K562 (cell line): ENCODE results near the gene PODXL2. TPM values are rescaled to one million over a fixed set of nuclear protein-coding genes. Genes with fewer than 3 reads are reported as not detected.

Source experiments
- ATAC-seq: fragments of 200-7000 bp; cut with Tn5 transposase; 3 replicates; pipeline ENCODE4 v1.9.1; 2020; ENCODE audit warnings: moderate library complexity
- Bru-seq: library from RNA; stranded (reverse); fragments of 400-500 nt; gene quantifications from one replicate; lab custom pipeline; 2021; lab: Mats Ljungman, UMichigan
- BruChase-seq, 2 experiments: library from RNA; stranded (reverse); fragments of 400-500 nt; gene quantifications; one replicate each; lab custom pipeline; 2021; lab: Mats Ljungman, UMichigan
- BruUV-seq: library from RNA; stranded (reverse); fragments of 400-500 nt; replicated peaks from 2 replicates; lab custom pipeline; 2021; lab: Mats Ljungman, UMichigan
- CTCF ChIA-PET: fragments of 300-600 bp; formaldehyde crosslinking; extraction: SDS; loops from one replicate; lab custom pipeline; 2021; ENCODE audit warnings: low intra/inter-chr PET ratio; lab: Yijun Ruan, JAX
- POLR2A ChIA-PET: fragments of 300-600, 350-650 bp; sonication (Branson Sonifier 250); formaldehyde crosslinking; extraction: SDS; loops from one replicate; lab custom pipeline; 2021; ENCODE audit warnings: antibody characterized with exemption, inconsistent platforms; lab: Yijun Ruan, JAX
- DNase-seq, 4 experiments: peaks; one replicate each; pipeline versions ENCODE4 v3.0.0 to v3.0.0-alpha.2; 2011 to 2018; ENCODE audit warnings: low spot score in 3 of 4, mixed read lengths in 3 of 4; ENCODE audit errors: extremely low read depth in 1 of 4
- FAIRE-seq: peaks from 2 replicates; lab custom pipeline; 2011; peaks lifted over from hg19 to GRCh38; lab: Jason Lieb, UNC
- H2AFZ ChIP-seq: 2 replicates; pipeline ENCODE4 v1.6.0; 2011; ENCODE audit warnings: low read depth, low read length, control low read depth, inconsistent platforms
- H3K27ac ChIP-seq: fragments of 200-600 bp; 3 replicates; pipeline ENCODE4 v1.8.0; 2011; ENCODE audit warnings: low read depth, mild to moderate bottlenecking, control low read depth, inconsistent platforms, low read length, moderate library complexity, mixed read lengths; ENCODE audit errors: extremely low read depth
- H3K27me3 ChIP-seq, 2 experiments: fragments of 300-600 bp in 1 of 2; 2 replicates in 1 of 2; 3 replicates in 1 of 2; pipeline versions ENCODE4 v1.6.0 to v1.8.0; 2011; ENCODE audit warnings: inconsistent platforms in 2 of 2, low read length in 2 of 2, mild to moderate bottlenecking in 1 of 2, mixed read lengths in 1 of 2, moderate library complexity in 1 of 2; ENCODE audit not compliant: control insufficient read depth in 2 of 2, insufficient read depth in 2 of 2
- H3K36me3 ChIP-seq: fragments of 300-600 bp; 3 replicates; pipeline ENCODE4 v1.8.0; 2011; ENCODE audit warnings: mild to moderate bottlenecking, low read length, inconsistent platforms; ENCODE audit not compliant: control insufficient read depth, insufficient read depth
- H3K4me1 ChIP-seq, 2 experiments: fragments of 200-600 bp in 1 of 2; replicated peaks in 1 of 2; 2 replicates in 1 of 2; 3 replicates in 1 of 2; pipeline versions ENCODE4 v1.5.1 to v1.8.0; 2011; ENCODE audit warnings: inconsistent platforms in 2 of 2, low read length in 2 of 2, mild to moderate bottlenecking in 1 of 2, mixed read lengths in 1 of 2, moderate library complexity in 1 of 2; ENCODE audit not compliant: control insufficient read depth in 2 of 2, insufficient read depth in 2 of 2
- H3K4me2 ChIP-seq: 2 replicates; pipeline ENCODE4 v1.6.1; 2011; ENCODE audit warnings: low read length, control low read depth, inconsistent platforms, mixed read lengths; ENCODE audit not compliant: insufficient read depth
- H3K4me3 ChIP-seq: fragments of 200-600 bp; sonication (generic), shearing (Covaris generic); 2 replicates; pipeline ENCODE4 v1.5.1; 2016; ENCODE audit warnings: control low read depth, inconsistent platforms
- H3K79me2 ChIP-seq: fragments of 200-600 bp; 3 replicates; pipeline ENCODE4 v1.8.0; 2011; ENCODE audit warnings: low read length, inconsistent platforms; ENCODE audit not compliant: control insufficient read depth, insufficient read depth
- H3K9ac ChIP-seq, 2 experiments: 2 replicates each; pipeline versions ENCODE4 v1.6.0 to v1.6.1; 2011; ENCODE audit warnings: low read depth in 2 of 2, low read length in 2 of 2, control low read depth in 1 of 2, inconsistent platforms in 1 of 2, mild to moderate bottlenecking in 1 of 2, mixed read lengths in 1 of 2; ENCODE audit not compliant: insufficient read depth in 1 of 2
- H3K9me1 ChIP-seq: one replicate; pipeline ENCODE4 v1.6.0; 2011; ENCODE audit warnings: inconsistent platforms, mild to moderate bottlenecking, low read length, moderate library complexity; ENCODE audit not compliant: control insufficient read depth, insufficient read depth
- H3K9me3 ChIP-seq: replicated peaks from 2 replicates; pipeline ENCODE4 v1.5.1; 2011; ENCODE audit warnings: low read depth, low read length, inconsistent platforms; ENCODE audit not compliant: control insufficient read depth, insufficient read depth
- H4K20me1 ChIP-seq: replicated peaks from 2 replicates; pipeline ENCODE4 v1.6.1; 2011; ENCODE audit warnings: low read length, inconsistent platforms, mixed read lengths; ENCODE audit not compliant: control insufficient read depth, insufficient read depth
- ARID1B ChIP-seq: fragments of 450-650 bp; IDR thresholded peaks from 2 replicates; pipeline ENCODE4 v1.6.1; 2016; ENCODE audit warnings: antibody characterized with exemption, mild to moderate bottlenecking, inconsistent platforms
- HDAC3 ChIP-seq: fragments of 450-650 bp; IDR thresholded peaks from 2 replicates; pipeline ENCODE4 v1.6.1; 2018; ENCODE audit warnings: borderline replicate concordance, mild to moderate bottlenecking, moderate library complexity; ENCODE audit not compliant: partially characterized antibody
- PTRF ChIP-seq: fragments of 450-650 bp; IDR thresholded peaks from 2 replicates; pipeline ENCODE4 v1.6.1; 2016; ENCODE audit warnings: mild to moderate bottlenecking, missing genetic modification characterization, missing compliant biosample characterization
- SMARCC2 ChIP-seq: fragments of 450-650 bp; IDR thresholded peaks from 2 replicates; pipeline ENCODE4 v1.6.1; 2017; ENCODE audit warnings: antibody characterized with exemption, moderate library complexity, mild to moderate bottlenecking, low read depth
- ZNF24 ChIP-seq: fragments of 450-650 bp; IDR thresholded peaks from 2 replicates; pipeline ENCODE4 v1.6.1; 2016
- ZNF644 ChIP-seq: fragments of 200-800 bp; sonication (Bioruptor generic); IDR thresholded peaks from 2 replicates; pipeline ENCODE4 v1.6.1; 2016; ENCODE audit warnings: low read depth, missing genetic modification characterization, missing compliant biosample characterization
- WGBS: fragments of 100-300 bp; shearing (Covaris generic); methylation state at CpG from one replicate; pipeline ENCODE4 v1.1.6; 2016; ENCODE audit warnings: low coverage, mixed read lengths; ENCODE audit not compliant: insufficient coverage; ENCODE audit errors: missing lambda C conversion rate; 5-methylcytosine and 5-hydroxymethylcytosine counted together
- in situ Hi-C: fragments of 300-500 bp; cut with MboI; formaldehyde crosslinking; loops from 4 replicates; pipeline ENCODE4 v1.15.0; 2018; ENCODE audit warnings: inconsistent platforms, mixed read lengths
- intact Hi-C: fragments of 100-400 bp; cut with micrococcal nuclease; formaldehyde crosslinking; loops from 2 replicates; pipeline ENCODE4 v1.14.2; 2022
- long read RNA-seq, 3 experiments: library from polyadenylated mRNA in 2 of 3; library from RNA in 1 of 3; unstranded in 2 of 3; stranded (forward) in 1 of 3; transcript quantifications; one replicate each; pipeline ENCODE4 v2.0.0, GENCODE V29; 2019 to 2022
- polyA minus RNA-seq, 3 experiments: library from RNA; depleted of rRNA, polyadenylated mRNA; stranded (reverse); fragments of >200 nt; gene quantifications; 2 replicates each; pipeline ENCODE4 v1.2.3, GENCODE V29; 2011
- polyA plus RNA-seq, 8 experiments: library from polyadenylated mRNA; depleted of rRNA in 4 of 8; stranded (reverse) in 5 of 8; unstranded in 3 of 8; fragments of >200 nt; fragmentation: Nextera tagmentation in 2 of 8; fragmentation: Illumina TruSeq in 1 of 8; extraction: Ambion mirVana in 2 of 8; extraction: Trizol in 1 of 8; gene quantifications; 2 replicates each; pipeline versions ENCODE4 v1.2.1 to v1.2.3, GENCODE V29; 2011 to 2014; ENCODE audit warnings: inconsistent platforms in 1 of 8, missing spikeins in 1 of 8
- total RNA-seq, 7 experiments: library from RNA; depleted of rRNA in 6 of 7; stranded (reverse); fragments of >200 nt in 6 of 7; fragmentation: Illumina TruSeq in 2 of 7; extraction: Trizol in 2 of 7; gene quantifications; 2 replicates each; pipeline versions ENCODE4 v1.2.1 to v1.2.3, GENCODE V29; 2011 to 2021; ENCODE audit warnings: low replicate concordance in 1 of 7
- TF ChIP-seq, protein P1 (sequence below), 2 experiments: IDR thresholded peaks; 2 replicates each; pipeline ENCODE4 v1.6.1; 2011; ENCODE audit warnings: borderline replicate concordance in 1 of 2, control low read depth in 1 of 2, low read depth in 1 of 2, low read length in 1 of 2, mild to moderate bottlenecking in 1 of 2, mixed read lengths in 1 of 2, moderate library complexity in 1 of 2; ENCODE audit not compliant: insufficient read depth in 1 of 2, insufficient read length in 1 of 2, poor library complexity in 1 of 2, severe bottlenecking in 1 of 2; ENCODE audit errors: extremely low read depth in 1 of 2
- TF ChIP-seq, protein P2 (sequence below): IDR thresholded peaks from 3 replicates; pipeline ENCODE4 v1.6.1; 2011; ENCODE audit warnings: borderline replicate concordance, mild to moderate bottlenecking, moderate library complexity; ENCODE audit not compliant: insufficient read length; ENCODE audit errors: extremely low read depth

PODXL2 gene, protein sequence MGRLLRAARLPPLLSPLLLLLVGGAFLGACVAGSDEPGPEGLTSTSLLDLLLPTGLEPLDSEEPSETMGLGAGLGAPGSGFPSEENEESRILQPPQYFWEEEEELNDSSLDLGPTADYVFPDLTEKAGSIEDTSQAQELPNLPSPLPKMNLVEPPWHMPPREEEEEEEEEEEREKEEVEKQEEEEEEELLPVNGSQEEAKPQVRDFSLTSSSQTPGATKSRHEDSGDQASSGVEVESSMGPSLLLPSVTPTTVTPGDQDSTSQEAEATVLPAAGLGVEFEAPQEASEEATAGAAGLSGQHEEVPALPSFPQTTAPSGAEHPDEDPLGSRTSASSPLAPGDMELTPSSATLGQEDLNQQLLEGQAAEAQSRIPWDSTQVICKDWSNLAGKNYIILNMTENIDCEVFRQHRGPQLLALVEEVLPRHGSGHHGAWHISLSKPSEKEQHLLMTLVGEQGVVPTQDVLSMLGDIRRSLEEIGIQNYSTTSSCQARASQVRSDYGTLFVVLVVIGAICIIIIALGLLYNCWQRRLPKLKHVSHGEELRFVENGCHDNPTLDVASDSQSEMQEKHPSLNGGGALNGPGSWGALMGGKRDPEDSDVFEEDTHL
- total RNA-seq (2011; cell fraction: chromatin; rRNA removed; ENCODE audit: low replicate concordance), result 17.2 and 34.9 TPM in 2 replicates
- total RNA-seq (2011; cell fraction: nucleolus; rRNA removed), result 47.0 and 49.4 TPM in 2 replicates
- 23.7 and 31.7 TPM in 2 replicates for total RNA-seq (2011; cell fraction: nucleoplasm; rRNA removed)
- total RNA-seq (2014; rRNA removed), result 52.5 and 59.1 TPM in 2 replicates
- total RNA-seq (2014; rRNA removed; fragmentation: Illumina TruSeq; extraction: Trizol), result 16.1 TPM in 2 replicates
- 21.9 and 22.3 TPM in 2 replicates for total RNA-seq (2015; rRNA removed; fragmentation: Illumina TruSeq; extraction: Trizol)
- 39.6 and 42.4 TPM in 2 replicates for total RNA-seq (2021)
- 19.2 and 20.3 TPM in 2 replicates for polyA plus RNA-seq (2011; rRNA removed)
- polyA plus RNA-seq (2011; cell fraction: cytosol; rRNA removed), result 19.5 and 45.6 TPM in 2 replicates
- 22.1 and 37.7 TPM in 2 replicates for polyA plus RNA-seq (2011; cell fraction: nucleus; rRNA removed)
- 18.9 and 20.5 TPM in 2 replicates for polyA plus RNA-seq (2012)
- 22.1 and 27.7 TPM in 2 replicates for polyA plus RNA-seq (2014; fragmentation: Illumina TruSeq; extraction: Trizol)
- polyA plus RNA-seq (2014; fragmentation: Nextera tagmentation; extraction: Ambion mirVana), result under 1 TPM; 0.03 to 0.07 TPM
- polyA plus RNA-seq (2014; rRNA removed), result 49.0 and 50.3 TPM in 2 replicates
- polyA minus RNA-seq (2011; rRNA and poly(A)+ RNA removed), result 12.9 and 14.7 TPM in 2 replicates
- polyA minus RNA-seq (2011; cell fraction: cytosol; rRNA and poly(A)+ RNA removed), result 16.8 and 18.6 TPM in 2 replicates
- 9.6 and 11.8 TPM in 2 replicates for polyA minus RNA-seq (2011; cell fraction: nucleus; rRNA and poly(A)+ RNA removed)
- percentile 66 among the genes with signal in this experiment for Bru-seq, nascent RNA
- percentile 60 among the genes with signal in this experiment for BruChase-seq, experiment 1, labeled RNA remaining after a 2-hour chase
- BruChase-seq, experiment 2, labeled RNA remaining after a 6-hour chase, result percentile 58 among the genes with signal in this experiment
- long read RNA-seq, experiment 1, transcript PODXL2-201 (8 exons, 2,186 nt), result major isoform, 139 of 231 reads
- long read RNA-seq, experiment 1, partial matches to known transcripts, result 71 of 231 reads
- long read RNA-seq, experiment 1, other reads (novel, unspliced or antisense), result 21 of 231 reads
- long read RNA-seq, experiment 2, transcript PODXL2-201 (8 exons, 2,186 nt), result major isoform, 42 of 87 reads
- long read RNA-seq, experiment 2, partial matches to known transcripts, result 31 of 87 reads
- long read RNA-seq, experiment 2, other reads (novel, unspliced or antisense), result 14 of 87 reads
- long read RNA-seq, experiment 3, transcript PODXL2-201 (8 exons, 2,186 nt), result major isoform, 25 of 40 reads
- long read RNA-seq, experiment 3, partial matches to known transcripts, result 12 of 40 reads
- long read RNA-seq, experiment 3, other reads (novel, unspliced or antisense), result 3 of 40 reads

DNA sequence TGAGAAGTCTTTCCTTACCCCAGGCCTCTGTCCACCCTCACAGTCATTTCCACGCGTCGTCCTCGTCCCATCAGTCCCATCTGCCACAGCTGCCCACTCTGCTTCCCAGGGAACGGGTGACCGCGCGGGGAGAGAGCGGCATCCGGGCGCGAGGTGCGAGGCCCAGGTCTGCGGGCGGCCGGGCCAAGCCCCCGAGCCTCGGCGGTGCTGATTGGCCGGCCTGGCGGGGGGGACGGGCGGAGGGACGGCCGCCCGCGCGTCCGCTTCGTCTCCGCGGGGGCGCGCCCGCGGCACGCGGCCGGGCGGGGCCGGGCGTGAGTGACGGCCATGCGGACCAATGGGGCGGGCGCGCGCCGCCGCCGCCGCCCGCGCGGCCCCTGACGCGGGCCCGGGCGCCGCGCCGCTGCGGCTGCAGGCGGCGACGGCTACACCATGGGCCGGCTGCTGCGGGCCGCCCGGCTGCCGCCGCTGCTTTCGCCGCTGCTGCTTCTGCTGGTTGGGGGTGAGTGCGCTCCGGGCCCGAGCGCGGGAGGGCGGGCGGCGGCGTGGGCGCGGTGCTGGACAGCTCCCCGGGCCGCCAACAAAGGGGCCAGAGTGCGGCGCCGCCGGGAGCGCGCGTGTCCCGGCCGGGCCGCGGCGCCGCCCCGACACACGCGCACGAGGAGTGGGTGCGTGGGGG is at the start of gene PODXL2:
Gene PODXL2, plus strand, starts transcription at position 398 of the 679 bp plus-strand sequence. Its CDS starts 35 bp downstream, at position 433.
- Histone ChIP-seq H3K27ac (peak within 1 kb of the TSS; percentile 30; the same call in 1 of the 3 replicates), H4K20me1 (peaks cover 4% of the 10 kb centered on the region; the same call in 1 of the 2 replicates), H3K36me3 (no peaks in the 10 kb centered on the region), H3K9me1 (peaks cover 4% of the 10 kb centered on the region), H3K9ac (peak within 1 kb of the TSS; percentile 60 to 96), H3K27me3 (no peaks in the 10 kb centered on the region), H3K79me2 (peaks cover 22% of the 10 kb centered on the region), H2AFZ (peak within 1 kb of the TSS; percentile 92), H3K4me3 (peak within 1 kb of the TSS; percentile 55), H3K9me3 (no peaks in the 10 kb centered on the region), H3K4me2 (peak within 1 kb of the TSS; percentile 87), H3K4me1 (peaks cover 14% of the 10 kb centered on the region in 2 experiments; a peak in 4 of 5 replicates)
- intact Hi-C loops, result no loop called here
- in situ Hi-C loops, result no loop called here
- BruUV-seq, result no TSS peak
- FAIRE-seq (no peak), ATAC-seq (peak; percentile 91), DNase-seq (peak; percentile 79 to 98 (median 98))
- WGBS, result 2% methylated on average over 14 of the region's 105 CpGs
- POLR2A ChIA-PET, result no interaction called here
- CTCF ChIA-PET, result no interaction called here
- TF ChIP-seq ZNF644 (tag) (0 out of 2 replicates have a peak, but pooled peaks have one; percentile 59), HDAC3 (no peak), ZNF24 (no peak), SMARCC2 (no peak), ARID1B (no peak), PTRF (tag) (no peak)
- TF ChIP-seq, protein P1, sequence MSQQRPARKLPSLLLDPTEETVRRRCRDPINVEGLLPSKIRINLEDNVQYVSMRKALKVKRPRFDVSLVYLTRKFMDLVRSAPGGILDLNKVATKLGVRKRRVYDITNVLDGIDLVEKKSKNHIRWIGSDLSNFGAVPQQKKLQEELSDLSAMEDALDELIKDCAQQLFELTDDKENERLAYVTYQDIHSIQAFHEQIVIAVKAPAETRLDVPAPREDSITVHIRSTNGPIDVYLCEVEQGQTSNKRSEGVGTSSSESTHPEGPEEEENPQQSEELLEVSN (IDR thresholded peaks at IDR 0.05; ENCODE audit: borderline replicate concordance in 1 of 2, extremely low read depth in 1 of 2, insufficient read depth in 1 of 2, insufficient read length in 1 of 2, low read depth in 1 of 2, low read length in 1 of 2, poor library complexity in 1 of 2, severe bottlenecking in 1 of 2), result peak; percentile 100
- TF ChIP-seq, protein P2, sequence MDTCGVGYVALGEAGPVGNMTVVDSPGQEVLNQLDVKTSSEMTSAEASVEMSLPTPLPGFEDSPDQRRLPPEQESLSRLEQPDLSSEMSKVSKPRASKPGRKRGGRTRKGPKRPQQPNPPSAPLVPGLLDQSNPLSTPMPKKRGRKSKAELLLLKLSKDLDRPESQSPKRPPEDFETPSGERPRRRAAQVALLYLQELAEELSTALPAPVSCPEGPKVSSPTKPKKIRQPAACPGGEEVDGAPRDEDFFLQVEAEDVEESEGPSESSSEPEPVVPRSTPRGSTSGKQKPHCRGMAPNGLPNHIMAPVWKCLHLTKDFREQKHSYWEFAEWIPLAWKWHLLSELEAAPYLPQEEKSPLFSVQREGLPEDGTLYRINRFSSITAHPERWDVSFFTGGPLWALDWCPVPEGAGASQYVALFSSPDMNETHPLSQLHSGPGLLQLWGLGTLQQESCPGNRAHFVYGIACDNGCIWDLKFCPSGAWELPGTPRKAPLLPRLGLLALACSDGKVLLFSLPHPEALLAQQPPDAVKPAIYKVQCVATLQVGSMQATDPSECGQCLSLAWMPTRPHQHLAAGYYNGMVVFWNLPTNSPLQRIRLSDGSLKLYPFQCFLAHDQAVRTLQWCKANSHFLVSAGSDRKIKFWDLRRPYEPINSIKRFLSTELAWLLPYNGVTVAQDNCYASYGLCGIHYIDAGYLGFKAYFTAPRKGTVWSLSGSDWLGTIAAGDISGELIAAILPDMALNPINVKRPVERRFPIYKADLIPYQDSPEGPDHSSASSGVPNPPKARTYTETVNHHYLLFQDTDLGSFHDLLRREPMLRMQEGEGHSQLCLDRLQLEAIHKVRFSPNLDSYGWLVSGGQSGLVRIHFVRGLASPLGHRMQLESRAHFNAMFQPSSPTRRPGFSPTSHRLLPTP, result no peak
